Activated B cell treated with CpG ODN at 0.5 μM for 24 hours (primary cell): ENCODE results near the gene SRI. TPM values are rescaled to one million over a fixed set of nuclear protein-coding genes. Genes with fewer than 3 reads are reported as not detected.

Experiments used
- ATAC-seq: fragments of 200-7000 bp; cut with Tn5 transposase; one replicate; pipeline ENCODE4 v1.10.0; 2021; ENCODE audit warnings: low read depth, mild to moderate bottlenecking, moderate library complexity
- CTCF ChIA-PET: fragments of 350-600 bp; sonication (Branson Sonifier 250); formaldehyde crosslinking; loops from one replicate; lab custom pipeline; 2021; ENCODE audit warnings: antibody characterized with exemption; lab: Charles Lee
- POLR2A ChIA-PET: fragments of 350-600 bp; sonication (Branson Sonifier 250); formaldehyde crosslinking; loops from one replicate; lab custom pipeline; 2021; ENCODE audit warnings: antibody characterized with exemption; lab: Charles Lee
- DNase-seq: peaks from one replicate; pipeline ENCODE4 v3.0.0; 2022
- H3K27ac Mint-ChIP-seq: one replicate; pipeline ENCODE4 v1.8.0; 2020; ENCODE audit warnings: mixed read lengths
- H3K27me3 Mint-ChIP-seq: one replicate; pipeline ENCODE4 v1.8.0; 2021; ENCODE audit warnings: mixed read lengths
- H3K36me3 Mint-ChIP-seq: one replicate; pipeline ENCODE4 v1.8.0; 2021; ENCODE audit warnings: low read depth, mixed read lengths
- H3K4me1 Mint-ChIP-seq: one replicate; pipeline ENCODE4 v1.8.0; 2021; ENCODE audit warnings: mixed read lengths
- H3K4me3 Mint-ChIP-seq: one replicate; pipeline ENCODE4 v1.8.0; 2020; ENCODE audit warnings: mild to moderate bottlenecking, mixed read lengths
- H3K9me3 Mint-ChIP-seq: one replicate; pipeline ENCODE4 v1.8.0; 2020; ENCODE audit warnings: mixed read lengths
- intact Hi-C: fragments of 100-400 bp; cut with micrococcal nuclease; formaldehyde crosslinking; loops from one replicate; pipeline ENCODE4 v1.15.1; 2024
- total RNA-seq: library from RNA; stranded (reverse); gene quantifications from 2 replicates; pipeline ENCODE4 v1.2.3, GENCODE V29; 2022
- TF ChIP-seq, protein P1 (sequence below): fragments of 200-600 bp; IDR thresholded peaks from one replicate; pipeline ENCODE4 v1.8.0; 2022; ENCODE audit warnings: antibody characterized with exemption, mild to moderate bottlenecking

SRI gene
- total RNA-seq, 1 donor from 2014 or later = 101 TPM

DNA sequence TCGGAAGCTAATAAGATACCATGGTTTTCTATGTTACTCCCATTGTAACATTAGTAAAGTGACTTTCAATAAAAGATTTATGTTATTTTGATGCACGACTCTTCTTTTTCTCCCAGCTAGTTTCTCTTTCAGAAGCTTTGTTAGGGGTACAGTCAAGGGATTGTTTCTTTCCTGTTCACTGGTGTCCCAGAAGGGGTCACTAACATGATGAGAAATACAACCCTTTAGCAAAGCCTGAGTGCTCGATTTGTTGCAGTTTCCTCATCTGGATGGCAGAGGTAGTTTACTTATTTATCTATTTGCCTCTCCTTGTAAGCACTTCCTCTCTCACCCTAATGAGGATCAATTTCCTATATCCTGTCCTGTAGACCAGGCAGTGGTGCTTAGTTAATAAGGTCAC is 17.0 kb downstream of the SRI start:
- H3K36me3 Mint-ChIP-seq = peaks cover 64% of the 10 kb centered on the region
- H3K27me3 Mint-ChIP-seq = no peaks in the 10 kb centered on the region
- no peak overlapping the region for H3K4me3 Mint-ChIP-seq
- POLR2A ChIA-PET = interaction anchor here (0.6 kb wide), 1 partner anchor 1040 kb away, joined by 4 read pairs; no protein-coding TSS in a partner anchor
- CTCF ChIA-PET = no interaction called here
- no peaks in the 10 kb centered on the region for H3K9me3 Mint-ChIP-seq
- ATAC-seq (no peak), DNase-seq (no peak)
- TF ChIP-seq, protein P1, sequence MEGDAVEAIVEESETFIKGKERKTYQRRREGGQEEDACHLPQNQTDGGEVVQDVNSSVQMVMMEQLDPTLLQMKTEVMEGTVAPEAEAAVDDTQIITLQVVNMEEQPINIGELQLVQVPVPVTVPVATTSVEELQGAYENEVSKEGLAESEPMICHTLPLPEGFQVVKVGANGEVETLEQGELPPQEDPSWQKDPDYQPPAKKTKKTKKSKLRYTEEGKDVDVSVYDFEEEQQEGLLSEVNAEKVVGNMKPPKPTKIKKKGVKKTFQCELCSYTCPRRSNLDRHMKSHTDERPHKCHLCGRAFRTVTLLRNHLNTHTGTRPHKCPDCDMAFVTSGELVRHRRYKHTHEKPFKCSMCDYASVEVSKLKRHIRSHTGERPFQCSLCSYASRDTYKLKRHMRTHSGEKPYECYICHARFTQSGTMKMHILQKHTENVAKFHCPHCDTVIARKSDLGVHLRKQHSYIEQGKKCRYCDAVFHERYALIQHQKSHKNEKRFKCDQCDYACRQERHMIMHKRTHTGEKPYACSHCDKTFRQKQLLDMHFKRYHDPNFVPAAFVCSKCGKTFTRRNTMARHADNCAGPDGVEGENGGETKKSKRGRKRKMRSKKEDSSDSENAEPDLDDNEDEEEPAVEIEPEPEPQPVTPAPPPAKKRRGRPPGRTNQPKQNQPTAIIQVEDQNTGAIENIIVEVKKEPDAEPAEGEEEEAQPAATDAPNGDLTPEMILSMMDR = no peak
- no peak overlapping the region for H3K27ac Mint-ChIP-seq
- intact Hi-C loops = no loop called here
- no peaks in the 10 kb centered on the region for H3K4me1 Mint-ChIP-seq

DNA sequence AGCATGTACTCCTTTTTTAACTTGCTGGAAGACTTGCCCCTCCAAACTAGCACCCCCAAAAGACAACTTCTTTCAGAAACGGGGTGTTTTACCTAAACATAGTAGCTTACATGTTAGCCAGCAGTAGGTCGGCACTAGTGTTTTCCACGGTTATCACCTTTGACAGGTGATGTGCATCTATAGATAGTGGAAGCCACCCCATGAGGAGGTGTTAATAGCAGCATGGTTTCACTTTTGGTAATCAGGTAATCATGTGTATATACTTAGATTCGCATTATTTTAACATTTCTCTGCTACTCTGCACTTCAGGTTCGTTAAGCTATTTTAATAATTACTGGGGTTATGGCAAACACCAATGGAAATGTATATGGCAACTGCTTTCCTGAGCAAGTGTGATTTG is 17.6 kb downstream of the SRI start:
- DNase-seq = no peak
- H3K27me3 Mint-ChIP-seq = no peaks in the 10 kb centered on the region
- H3K4me3 Mint-ChIP-seq = no peak overlapping the region
- ATAC-seq = no peak
- H3K4me1 Mint-ChIP-seq = no peaks in the 10 kb centered on the region
- intact Hi-C loops = no loop called here
- no peak overlapping the region for H3K27ac Mint-ChIP-seq
- ChIA-PET POLR2A (no interaction called here), CTCF (no interaction called here)
- H3K9me3 Mint-ChIP-seq = no peaks in the 10 kb centered on the region
- TF ChIP-seq, protein P1 = no peak
- peaks cover 59% of the 10 kb centered on the region for H3K36me3 Mint-ChIP-seq

DNA sequence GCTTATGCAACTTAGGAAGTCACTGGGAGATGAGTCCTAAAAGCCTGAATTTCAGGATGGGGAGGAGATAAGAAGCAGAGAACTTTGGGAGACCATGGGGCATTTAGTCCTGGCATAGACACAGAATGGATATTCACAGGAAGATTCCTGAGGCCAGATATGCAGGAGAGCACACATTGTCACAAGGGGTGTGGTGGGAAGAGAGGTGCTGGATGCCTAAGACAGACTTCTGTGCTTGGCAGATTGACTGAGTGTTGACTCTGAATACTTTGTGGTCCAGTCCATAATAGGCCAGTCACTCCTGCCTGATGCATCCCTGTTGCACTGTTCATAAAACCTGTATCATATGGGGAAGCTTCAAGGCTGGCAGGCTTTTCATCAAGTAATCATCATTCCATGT is 18.5 kb downstream of the SRI start:
- DNase-seq (no peak), ATAC-seq (no peak)
- Mint-ChIP-seq H3K4me3 (no peak overlapping the region), H3K27me3 (no peaks in the 10 kb centered on the region), H3K9me3 (no peaks in the 10 kb centered on the region), H3K36me3 (peaks cover 51% of the 10 kb centered on the region), H3K27ac (no peak overlapping the region), H3K4me1 (no peaks in the 10 kb centered on the region)
- intact Hi-C loops = no loop called here
- CTCF ChIA-PET = no interaction called here
- TF ChIP-seq, protein P1 = no peak
- POLR2A ChIA-PET = no interaction called here

DNA sequence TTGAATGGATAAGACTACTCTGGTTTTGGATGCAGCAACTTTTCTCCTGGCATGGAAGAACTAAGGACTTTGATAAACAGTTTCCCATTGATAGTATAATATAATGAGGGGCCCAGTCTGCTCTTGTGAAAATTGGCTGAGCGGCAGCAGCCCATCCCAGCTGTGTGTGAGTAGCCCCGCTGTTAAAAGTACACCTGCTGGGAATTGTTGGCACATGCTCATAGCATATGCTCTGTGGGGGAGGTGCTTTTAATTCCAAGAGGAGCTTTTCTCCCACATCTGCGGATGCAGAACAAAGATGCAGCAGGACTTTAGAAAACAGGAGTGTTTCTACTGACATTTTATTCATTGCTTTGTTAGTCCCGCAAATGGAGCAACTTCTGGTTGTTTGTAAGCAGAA is 19.0 kb downstream of the SRI start:
- H3K9me3 Mint-ChIP-seq = no peaks in the 10 kb centered on the region
- ChIA-PET POLR2A (no interaction called here), CTCF (no interaction called here)
- H3K36me3 Mint-ChIP-seq = peaks cover 45% of the 10 kb centered on the region
- no peak for DNase-seq
- H3K27me3 Mint-ChIP-seq = no peaks in the 10 kb centered on the region
- no peak overlapping the region for H3K27ac Mint-ChIP-seq
- no peaks in the 10 kb centered on the region for H3K4me1 Mint-ChIP-seq
- no peak for ATAC-seq
- intact Hi-C loops = no loop called here
- TF ChIP-seq, protein P1 = no peak
- no peak overlapping the region for H3K4me3 Mint-ChIP-seq

DNA sequence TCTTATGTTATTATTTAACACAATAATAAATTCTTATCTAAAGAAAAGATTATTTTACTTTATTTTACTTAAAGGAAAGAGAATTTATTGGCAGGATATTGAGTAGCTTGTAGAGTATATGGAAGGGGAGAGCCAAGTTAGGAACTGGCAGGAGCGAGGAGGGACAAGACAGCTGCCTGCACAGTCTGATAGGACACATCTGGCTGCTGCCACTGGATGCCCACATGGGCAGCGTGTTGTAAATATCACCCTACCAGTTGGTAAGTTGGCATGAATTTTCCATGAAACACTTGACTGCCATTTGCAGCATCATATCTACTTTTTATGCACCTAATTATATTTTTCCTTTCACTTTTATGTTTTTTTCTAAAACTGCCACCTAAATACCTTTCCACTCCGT is 19.6 kb downstream of the SRI start:
- Mint-ChIP-seq H3K27me3 (no peaks in the 10 kb centered on the region), H3K4me3 (no peak overlapping the region), H3K36me3 (peaks cover 40% of the 10 kb centered on the region), H3K9me3 (no peaks in the 10 kb centered on the region), H3K27ac (no peak overlapping the region), H3K4me1 (no peaks in the 10 kb centered on the region)
- DNase-seq = no peak
- CTCF ChIA-PET = no interaction called here
- POLR2A ChIA-PET = no interaction called here
- TF ChIP-seq, protein P1 = no peak
- intact Hi-C loops = no loop called here
- no peak for ATAC-seq
